Psoas muscle (tissue), 8 donors: ENCODE results near the gene GTF2F1. TPM values are rescaled to one million over a fixed set of nuclear protein-coding genes. Genes with fewer than 3 reads are reported as not detected.

Experiments used
- ATAC-seq, 4 donors: fragments of 200-7000 bp; cut with Tn5 transposase; one replicate each; pipeline ENCODE4 v1.9.1; 2020; ENCODE audit warnings: moderate library complexity in 3 of 4, mild to moderate bottlenecking in 2 of 4
- DNase-seq, 2 donors: peaks; one replicate each; pipeline ENCODE4 v3.0.0-alpha.2; 2020
- H3K27ac ChIP-seq: fragments of 200-600 bp; one replicate; pipeline ENCODE4 v1.8.0; 2022
- H3K27me3 ChIP-seq, 3 donors: fragments of 200-600 bp in 1 of 3; one replicate each; pipeline versions ENCODE4 v1.6.1 to v1.8.0; 2013 to 2022; ENCODE audit warnings: low read length in 2 of 3, mild to moderate bottlenecking in 2 of 3, moderate library complexity in 1 of 3; ENCODE audit not compliant: insufficient read depth in 3 of 3
- H3K36me3 ChIP-seq, 2 donors: fragments of 200-600 bp in 1 of 2; one replicate each; pipeline versions ENCODE4 v1.6.1 to v1.8.0; 2013 to 2022; ENCODE audit warnings: low read depth in 1 of 2, mild to moderate bottlenecking in 1 of 2, moderate library complexity in 1 of 2; ENCODE audit not compliant: insufficient read depth in 1 of 2
- H3K4me1 ChIP-seq: fragments of 200-600 bp; one replicate; pipeline ENCODE4 v1.8.0; 2022
- H3K4me3 ChIP-seq: fragments of 200-600 bp; one replicate; pipeline ENCODE4 v1.8.0; 2022; ENCODE audit warnings: mild to moderate bottlenecking
- H3K9me3 ChIP-seq: fragments of 200-600 bp; one replicate; pipeline ENCODE4 v1.8.0; 2022
- WGBS, 3 donors: extraction: QIAGEN DNeasy Blood & Tissue Kit; methylation state at CpG; one replicate each; pipeline versions ENCODE4 v1.1.6 to v1.1.7; 2013; 5-methylcytosine and 5-hydroxymethylcytosine counted together
- intact Hi-C, 2 donors: fragments of 100-400 bp; cut with DNase I; formaldehyde crosslinking; loops; one replicate each; pipeline versions ENCODE4 v1.11.0 to v1.14.2; 2022
- polyA plus RNA-seq, 3 donors: library from polyadenylated mRNA; stranded (reverse); fragments of 200-250 nt; gene quantifications; one replicate each; pipeline ENCODE4 v1.2.3, GENCODE V29; 2013
- total RNA-seq, 4 donors: library from RNA; stranded (reverse); fragmentation: NEBNext Ultra II Directional in 2 of 4; extraction: Animal tissue kit (Norgen Biotek cat#: 25700) in 2 of 4; gene quantifications; one replicate each; pipeline versions ENCODE4 v1.2.1 to v1.2.4, GENCODE V29; 2021 to 2023
- TF ChIP-seq, protein P1 (sequence below): fragments of 200-600 bp; IDR thresholded peaks from one replicate; pipeline ENCODE4 v1.8.0; 2022; ENCODE audit warnings: antibody characterized with exemption
- donor health status: healthy with polysubstance abuse.
- donor health status: DM: no; HTN: no; CAD: no; lungs with moderate emphysema.
- donor health status: Bipolar disorder and iron deficiency.
- donor health status: healthy.
- donor health status: DM: yes; HTN: yes; CAD: no.
- donor health status: DM: no; HTN: no; CAD: no.
- donor health status: DM: no; HTN: no; CAD: no.
- donor health status: DM: yes; HTN: yes; CAD: no.

The GTF2F1 gene
- total and polyA plus RNA-seq, 7 donors = 23.7 to 60.0 (median 33.8) TPM

DNA sequence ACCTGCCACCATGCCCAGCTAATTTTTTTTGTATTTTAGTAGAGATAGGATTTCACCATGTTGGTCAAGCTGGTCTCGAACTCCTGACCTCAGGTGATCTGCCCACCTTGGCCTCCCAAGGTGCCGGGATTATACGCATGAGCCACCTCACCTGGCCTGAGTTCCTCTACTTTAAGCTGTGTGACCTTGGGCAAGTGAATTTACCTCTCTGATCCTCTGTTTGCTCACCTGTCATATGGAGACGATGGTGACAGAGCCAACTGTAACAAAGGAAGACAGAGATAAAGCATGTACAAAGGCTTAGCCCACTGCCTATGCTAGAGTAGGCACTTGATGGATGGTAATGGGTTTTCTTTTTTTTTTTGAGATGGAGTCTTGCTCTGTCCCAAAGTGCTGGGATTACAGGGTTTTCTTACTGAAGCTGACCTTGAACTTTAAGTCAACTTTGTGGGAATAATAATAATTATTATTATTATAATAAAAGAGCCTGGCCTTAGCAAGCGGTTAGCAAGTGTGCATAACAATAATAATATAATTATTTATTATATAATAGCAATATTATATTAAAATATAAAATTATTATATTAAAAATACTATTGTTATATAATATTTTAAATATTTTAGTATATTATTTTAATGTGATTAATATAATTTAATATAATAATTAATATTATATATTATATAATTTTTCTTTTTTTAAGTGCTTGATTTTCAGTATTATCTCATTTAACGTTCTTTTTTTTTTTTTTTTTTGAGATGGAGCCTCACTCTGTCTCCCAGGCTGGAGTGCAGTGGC, 58.3 kb downstream of the GTF2F1 start:
- intact Hi-C loops = no loop called here
- no peaks in the 10 kb centered on the region for H3K36me3 ChIP-seq
- H3K4me1 ChIP-seq = no peaks in the 10 kb centered on the region
- no peaks in the 10 kb centered on the region for H3K27me3 ChIP-seq
- 82 to 92% (median 86%) methylated on average over 6 of the region's 6 CpGs for WGBS, 3 donors
- ATAC-seq (no peak), DNase-seq (no peak)
- no peak overlapping the region for H3K27ac ChIP-seq
- TF ChIP-seq, protein P1, sequence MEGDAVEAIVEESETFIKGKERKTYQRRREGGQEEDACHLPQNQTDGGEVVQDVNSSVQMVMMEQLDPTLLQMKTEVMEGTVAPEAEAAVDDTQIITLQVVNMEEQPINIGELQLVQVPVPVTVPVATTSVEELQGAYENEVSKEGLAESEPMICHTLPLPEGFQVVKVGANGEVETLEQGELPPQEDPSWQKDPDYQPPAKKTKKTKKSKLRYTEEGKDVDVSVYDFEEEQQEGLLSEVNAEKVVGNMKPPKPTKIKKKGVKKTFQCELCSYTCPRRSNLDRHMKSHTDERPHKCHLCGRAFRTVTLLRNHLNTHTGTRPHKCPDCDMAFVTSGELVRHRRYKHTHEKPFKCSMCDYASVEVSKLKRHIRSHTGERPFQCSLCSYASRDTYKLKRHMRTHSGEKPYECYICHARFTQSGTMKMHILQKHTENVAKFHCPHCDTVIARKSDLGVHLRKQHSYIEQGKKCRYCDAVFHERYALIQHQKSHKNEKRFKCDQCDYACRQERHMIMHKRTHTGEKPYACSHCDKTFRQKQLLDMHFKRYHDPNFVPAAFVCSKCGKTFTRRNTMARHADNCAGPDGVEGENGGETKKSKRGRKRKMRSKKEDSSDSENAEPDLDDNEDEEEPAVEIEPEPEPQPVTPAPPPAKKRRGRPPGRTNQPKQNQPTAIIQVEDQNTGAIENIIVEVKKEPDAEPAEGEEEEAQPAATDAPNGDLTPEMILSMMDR = no peak
- no peak overlapping the region for H3K4me3 ChIP-seq
- H3K9me3 ChIP-seq = no peaks in the 10 kb centered on the region

DNA sequence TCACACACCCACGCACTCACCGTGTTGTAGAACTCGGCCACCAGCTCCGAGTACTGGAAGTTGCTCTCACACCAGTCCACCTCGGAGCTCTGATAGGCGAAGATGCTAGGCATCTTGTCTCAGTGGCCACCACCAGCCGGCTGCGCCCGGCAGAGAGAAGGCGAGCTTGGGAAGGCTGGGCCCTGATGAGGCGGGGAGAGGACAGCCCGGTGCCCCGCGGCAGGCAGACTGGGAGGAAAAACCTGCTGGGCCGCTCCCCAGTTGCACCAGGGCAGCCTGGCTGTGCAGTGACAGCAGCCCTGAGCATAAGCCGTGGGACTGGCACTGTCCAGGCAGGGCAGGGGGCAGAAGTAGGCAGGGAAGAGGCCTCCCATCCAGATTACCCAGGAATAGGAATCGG, 59.5 kb downstream of the GTF2F1 start, which contains the start of gene ACER1:
Gene ACER1, minus strand, starts transcription at position 174 of the 400 bp plus-strand sequence. Its CDS starts 61 bp downstream, at position 113.
- TF ChIP-seq, protein P1 = no peak
- no peak within 1 kb of the TSS for H3K4me3 ChIP-seq
- intact Hi-C loops = no loop called here
- ATAC-seq (no peak), DNase-seq (no peak)
- 71 to 78% (median 72%) methylated on average over 17 of the region's 17 CpGs for WGBS, 3 donors
- H3K27me3 ChIP-seq = no peaks in the 10 kb centered on the region
- H3K4me1 ChIP-seq = no peaks in the 10 kb centered on the region
- no peaks in the 10 kb centered on the region for H3K36me3 ChIP-seq
- no peaks in the 10 kb centered on the region for H3K9me3 ChIP-seq
- no peak within 1 kb of the TSS for H3K27ac ChIP-seq

Other genes starting within 250 kb of the GTF2F1 start
- gene MLLT1, start 113.2 kb downstream of the GTF2F1 start, total RNA-seq = 10 to 100 TPM; 35.8 to 51.7 (median 44.0) TPM
- 10 to 100 TPM; 24.2 to 34.2 (median 25.2) TPM for gene MLLT1, start 113.2 kb downstream of the GTF2F1 start, polyA plus RNA-seq
- not detected for gene ACER1, start 59.6 kb downstream of the GTF2F1 start, total RNA-seq
- not detected for gene ACER1, start 59.6 kb downstream of the GTF2F1 start, polyA plus RNA-seq
- gene CLPP, start 31.6 kb downstream of the GTF2F1 start, total RNA-seq = 100 to 1,000 TPM in 3 of 4 donors, 10 to 100 TPM in 1; 82.0 to 121 (median 116) TPM
- gene CLPP, start 31.6 kb downstream of the GTF2F1 start, polyA plus RNA-seq = 100 to 1,000 TPM; 101 to 140 (median 121) TPM
- gene ALKBH7, start 20.4 kb downstream of the GTF2F1 start, total RNA-seq = 100 to 1,000 TPM in 2 of 4 donors, 10 to 100 TPM in 2; 72.3 to 120 (median 96.8) TPM
- 100 to 1,000 TPM in 1 of 3 donors, 10 to 100 TPM in 2; 71.5 to 114 (median 99.5) TPM for gene ALKBH7, start 20.4 kb downstream of the GTF2F1 start, polyA plus RNA-seq
- 1 to 10 TPM in 1 of 4 donors, under 1 TPM in 3; 0.55 to 1.0 (median 0.65) TPM for gene PSPN, start 17.2 kb downstream of the GTF2F1 start, total RNA-seq
- gene PSPN, start 17.2 kb downstream of the GTF2F1 start, polyA plus RNA-seq = 1 to 10 TPM in 1 of 3 donors, under 1 TPM in 2; 0.34 to 1.3 (median 0.78) TPM
- 100 to 1,000 TPM; 101 to 168 (median 149) TPM for gene KHSRP, start 31.6 kb upstream of the GTF2F1 start, total RNA-seq
- 100 to 1,000 TPM; 104 to 174 (median 154) TPM for gene KHSRP, start 31.6 kb upstream of the GTF2F1 start, polyA plus RNA-seq
- gene SLC25A41, start 40.6 kb upstream of the GTF2F1 start, total RNA-seq = under 1 TPM in 3 of 4 donors, not detected in 1; 0.15 to 0.60 (median 0.50) TPM
- under 1 TPM; 0.07 to 0.45 (median 0.43) TPM for gene SLC25A41, start 40.6 kb upstream of the GTF2F1 start, polyA plus RNA-seq
- gene SLC25A23, start 66.6 kb upstream of the GTF2F1 start, total RNA-seq = 10 to 100 TPM; 40.6 to 91.8 (median 67.1) TPM
- gene SLC25A23, start 66.6 kb upstream of the GTF2F1 start, polyA plus RNA-seq = 10 to 100 TPM; 15.0 to 49.4 (median 49.0) TPM
- not detected for gene CRB3, start 71.1 kb upstream of the GTF2F1 start, total RNA-seq
- under 1 TPM in 2 of 3 donors, not detected in 1; 0.23 to 0.38 TPM for gene CRB3, start 71.1 kb upstream of the GTF2F1 start, polyA plus RNA-seq
- gene DENND1C, start 88.6 kb upstream of the GTF2F1 start, total RNA-seq = under 1 TPM; 0.26 to 0.93 (median 0.81) TPM
- gene DENND1C, start 88.6 kb upstream of the GTF2F1 start, polyA plus RNA-seq = under 1 TPM; 0.17 to 0.27 (median 0.21) TPM
- 1 to 10 TPM; 2.7 to 6.4 (median 4.6) TPM for gene TUBB4A, start 109.1 kb upstream of the GTF2F1 start, total RNA-seq
- 1 to 10 TPM in 2 of 3 donors, under 1 TPM in 1; 0.44 to 1.4 (median 1.0) TPM for gene TUBB4A, start 109.1 kb upstream of the GTF2F1 start, polyA plus RNA-seq
- gene TNFSF9, start 137.9 kb upstream of the GTF2F1 start, total RNA-seq = 1 to 10 TPM in 2 of 4 donors, under 1 TPM in 1, not detected in 1; 0.66 to 1.9 (median 1.2) TPM
- gene TNFSF9, start 137.9 kb upstream of the GTF2F1 start, polyA plus RNA-seq = under 1 TPM; 0.25 to 0.57 (median 0.46) TPM
- not detected for gene CD70, start 198.0 kb upstream of the GTF2F1 start, total RNA-seq
- gene CD70, start 198.0 kb upstream of the GTF2F1 start, polyA plus RNA-seq = not detected